ENCODE results near the gene SLC26A11. TPM values are rescaled to one million over a fixed set of nuclear protein-coding genes. Genes with fewer than 3 reads are reported as not detected.

Gene SLC26A11
- total RNA-seq, 1 experiment from 2014 or later: 26.5 TPM

DNA sequence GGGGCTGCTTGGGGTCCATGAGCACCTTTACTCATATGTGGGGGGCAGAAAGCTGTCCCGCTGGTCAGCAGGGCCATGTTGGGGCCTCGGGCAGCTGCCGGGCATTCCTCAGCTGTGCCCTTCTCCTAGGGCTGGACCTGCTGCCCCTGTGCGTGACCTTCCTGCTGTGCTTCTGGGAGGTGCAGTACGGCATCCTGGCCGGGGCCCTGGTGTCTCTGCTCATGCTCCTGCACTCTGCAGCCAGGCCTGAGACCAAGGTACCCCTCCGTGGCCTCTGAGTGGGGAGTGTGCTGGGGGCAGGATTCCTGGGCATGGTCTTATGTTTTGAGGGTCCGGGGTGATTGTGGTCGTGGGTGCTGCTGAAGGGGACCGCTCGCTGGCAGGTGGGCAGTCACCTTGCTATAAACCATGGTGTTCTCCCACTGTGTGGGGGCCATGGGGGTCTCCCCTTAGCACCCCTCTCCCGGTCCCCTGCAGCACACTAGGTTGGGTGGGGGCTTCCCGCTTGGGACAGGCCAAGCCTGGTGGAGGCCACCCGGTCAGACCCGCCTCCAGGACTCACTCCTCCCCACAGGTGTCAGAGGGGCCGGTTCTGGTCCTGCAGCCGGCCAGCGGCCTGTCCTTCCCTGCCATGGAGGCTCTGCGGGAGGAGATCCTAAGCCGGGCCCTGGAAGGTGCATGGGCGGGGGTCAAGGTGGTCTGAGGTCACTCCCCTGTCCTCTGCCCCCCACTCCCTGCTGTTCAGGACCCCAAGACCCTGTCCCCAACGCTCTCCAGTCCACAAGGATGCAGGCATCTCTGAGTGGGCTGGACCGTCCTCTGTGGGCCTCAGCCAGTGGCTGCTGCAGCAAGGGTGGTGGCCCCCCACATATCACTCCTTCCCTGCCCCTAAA is 28.0 kb downstream of the SLC26A11 start:
- H3K27ac ChIP-seq (ENCODE audit: insufficient read length, low read depth, low read length): no peak overlapping the region
- H4K20me1 ChIP-seq (ENCODE audit: control insufficient read depth, insufficient read depth, insufficient read length): no peaks in the 10 kb centered on the region
- no peak overlapping the region; the same call in 1 of the 2 replicates for H3K14ac ChIP-seq (ENCODE audit: insufficient read depth, low read length)
- no peak overlapping the region for H3K4ac ChIP-seq (ENCODE audit: low read depth, low read length)
- H3K27me3 ChIP-seq (ENCODE audit: insufficient read depth, low read length): no peaks in the 10 kb centered on the region
- WGBS (ENCODE audit: extremely low coverage, insufficient read length, low lambda C conversion rate): no CpG with 5 or more reads among the region's 23 CpGs
- H3K9me3 Mint-ChIP-seq: no peaks in the 10 kb centered on the region
- H3K9ac ChIP-seq (ENCODE audit: extremely low read depth, insufficient read length, low read length): no peak overlapping the region
- no peaks in the 10 kb centered on the region for H3K79me1 ChIP-seq (ENCODE audit: insufficient read depth, low read depth, low read length, poor library complexity, severe bottlenecking)
- no peaks in the 10 kb centered on the region; the same call in 1 of the 2 replicates for H3K27me3 Mint-ChIP-seq (ENCODE audit: low read depth)
- TF ChIP-seq CTCF (conservative IDR thresholded peaks at IDR 0.05): no peak
- no peak overlapping the region for H2BK120ac ChIP-seq (ENCODE audit: low read depth, low read length, poor library complexity, severe bottlenecking)
- H3K4me1 Mint-ChIP-seq: 0 out of 4 replicates have a peak, but pooled peaks cover 0 to 2% of the 10 kb centered on the region in 2 experiments
- no peak overlapping the region for H4K8ac ChIP-seq (replicated peaks; ENCODE audit: insufficient read length, low read depth, low read length)
- no peak overlapping the region for H3K4me3 Mint-ChIP-seq
- H3K4me1 ChIP-seq (ENCODE audit: insufficient read depth, low read length): no peaks in the 10 kb centered on the region
- no peaks in the 10 kb centered on the region for H3K9me3 ChIP-seq (ENCODE audit: control insufficient read depth, low read depth, low read length)
- H3K23me2 ChIP-seq (ENCODE audit: insufficient read length, low read depth, low read length, poor library complexity, severe bottlenecking): no peaks in the 10 kb centered on the region
- no peak overlapping the region for H2BK12ac ChIP-seq (ENCODE audit: insufficient read length, low read depth, low read length)
- no peak overlapping the region for H2BK5ac ChIP-seq (ENCODE audit: insufficient read length, low read length)
- H2BK15ac ChIP-seq (ENCODE audit: low read depth, low read length): no peak overlapping the region; the same call in 1 of the 2 replicates
- DNase-seq: no peak
- H2AK5ac ChIP-seq (ENCODE audit: insufficient read length, low read length): no peak overlapping the region
- no peak overlapping the region for H2AFZ ChIP-seq (ENCODE audit: low read length)
- no peak overlapping the region for H3K18ac ChIP-seq (ENCODE audit: insufficient read length, low read depth, low read length)
- no peaks in the 10 kb centered on the region for H3K79me2 ChIP-seq (ENCODE audit: insufficient read depth, low read length)
- H3K23ac ChIP-seq (ENCODE audit: insufficient read length, low read depth, low read length): no peak overlapping the region
- no peak overlapping the region for H4K5ac ChIP-seq (ENCODE audit: insufficient read length, low read depth, low read length)
- H2BK20ac ChIP-seq (ENCODE audit: low read depth, low read length, poor library complexity, severe bottlenecking): no peak overlapping the region
- no peak overlapping the region for H3K4me2 ChIP-seq (ENCODE audit: insufficient read depth, insufficient read length, low read length)
- H3K36me3 Mint-ChIP-seq (ENCODE audit: insufficient read depth in 1 of 3, low read depth in 3 of 3): peaks cover 7 to 26% (median 15%) of the 10 kb centered on the region in 3 experiments
- H3K27ac Mint-ChIP-seq: peak overlapping the region in 1 of 3 experiments; percentile 76; a peak in 1 of 7 replicates
- no peak overlapping the region for H4K91ac ChIP-seq (ENCODE audit: insufficient read length, low read depth, low read length)
- H3T11ph ChIP-seq (ENCODE audit: low read length): no peak overlapping the region
- H3K56ac ChIP-seq (ENCODE audit: insufficient read length, low read depth, low read length): no peak overlapping the region
